HEK293T (cell line): ENCODE results near the gene TMEM245.
"Not testable (repeated sequence)": the region's sequence is repeated elsewhere in the genome, so short reads cannot be mapped to it uniquely, and the experiment has no call there.

Source experiments
- CTCF ChIA-PET: fragments of 350-600 bp; formaldehyde crosslinking; extraction: SDS; loops from one replicate; lab custom pipeline; 2021; ENCODE audit warnings: antibody characterized with exemption, inconsistent platforms; lab: Yijun Ruan, JAX
- POLR2A ChIA-PET: fragments of 350-600 bp; formaldehyde crosslinking; extraction: SDS; loops from one replicate; lab custom pipeline; 2020; ENCODE audit warnings: antibody characterized with exemption, inconsistent platforms; lab: Yijun Ruan, JAX
- DNase-seq: peaks from one replicate; pipeline ENCODE4 v3.0.0; 2012; ENCODE audit warnings: mixed read lengths; ENCODE audit errors: extremely low spot score
- ARNT ChIP-seq: fragments of 450-650 bp; IDR thresholded peaks from 2 replicates; pipeline ENCODE4 v1.6.1; 2017; ENCODE audit warnings: mild to moderate bottlenecking
- BHLHE40 ChIP-seq: fragments of 450-650 bp; IDR thresholded peaks from 2 replicates; pipeline ENCODE4 v1.6.1; 2016; ENCODE audit warnings: mild to moderate bottlenecking, moderate library complexity, borderline replicate concordance
- CTBP1 ChIP-seq: fragments of 450-650 bp; IDR thresholded peaks from 2 replicates; pipeline ENCODE4 v1.6.1; 2016; ENCODE audit warnings: borderline replicate concordance
- ELF4 ChIP-seq: fragments of 450-650 bp; IDR thresholded peaks from 2 replicates; pipeline ENCODE4 v1.6.1; 2017; ENCODE audit warnings: antibody characterized with exemption
- FOXA1 ChIP-seq: fragments of 450-650 bp; IDR thresholded peaks from 2 replicates; pipeline ENCODE4 v1.6.1; 2016; ENCODE audit warnings: mild to moderate bottlenecking
- FOXK2 ChIP-seq: fragments of 450-650 bp; IDR thresholded peaks from 2 replicates; pipeline ENCODE4 v1.6.1; 2016; ENCODE audit warnings: mild to moderate bottlenecking
- FOXM1 ChIP-seq: fragments of 450-650 bp; IDR thresholded peaks from 2 replicates; pipeline ENCODE4 v1.6.1; 2017; ENCODE audit warnings: mild to moderate bottlenecking, borderline replicate concordance
- HDGF ChIP-seq: fragments of 450-650 bp; IDR thresholded peaks from 2 replicates; pipeline ENCODE4 v1.6.1; 2017; ENCODE audit warnings: antibody characterized with exemption, borderline replicate concordance
- L3MBTL2 ChIP-seq: fragments of 450-650 bp; conservative IDR thresholded peaks from 2 replicates; pipeline ENCODE4 v1.6.1; 2016; ENCODE audit warnings: mild to moderate bottlenecking
- LEF1 ChIP-seq: fragments of 450-650 bp; IDR thresholded peaks from 2 replicates; pipeline ENCODE4 v1.6.1; 2017; ENCODE audit warnings: mild to moderate bottlenecking, borderline replicate concordance
- NFRKB ChIP-seq: fragments of 450-650 bp; IDR thresholded peaks from 2 replicates; pipeline ENCODE4 v1.6.1; 2016; ENCODE audit warnings: mild to moderate bottlenecking, moderate library complexity
- SP1 ChIP-seq: fragments of 450-650 bp; IDR thresholded peaks from 2 replicates; pipeline ENCODE4 v1.6.1; 2017
- SUZ12 ChIP-seq: fragments of 450-650 bp; IDR thresholded peaks from 2 replicates; pipeline ENCODE4 v1.6.1; 2016; ENCODE audit warnings: mild to moderate bottlenecking
- TARDBP ChIP-seq: fragments of 450-650 bp; IDR thresholded peaks from 2 replicates; pipeline ENCODE4 v1.6.1; 2016
- ZNF384 ChIP-seq: fragments of 450-650 bp; IDR thresholded peaks from 2 replicates; pipeline ENCODE4 v1.6.1; 2016
- TF ChIP-seq, protein P1 (sequence below): fragments of 450-650 bp; IDR thresholded peaks from 2 replicates; pipeline ENCODE4 v1.6.1; 2016

TMEM245 gene

DNA sequence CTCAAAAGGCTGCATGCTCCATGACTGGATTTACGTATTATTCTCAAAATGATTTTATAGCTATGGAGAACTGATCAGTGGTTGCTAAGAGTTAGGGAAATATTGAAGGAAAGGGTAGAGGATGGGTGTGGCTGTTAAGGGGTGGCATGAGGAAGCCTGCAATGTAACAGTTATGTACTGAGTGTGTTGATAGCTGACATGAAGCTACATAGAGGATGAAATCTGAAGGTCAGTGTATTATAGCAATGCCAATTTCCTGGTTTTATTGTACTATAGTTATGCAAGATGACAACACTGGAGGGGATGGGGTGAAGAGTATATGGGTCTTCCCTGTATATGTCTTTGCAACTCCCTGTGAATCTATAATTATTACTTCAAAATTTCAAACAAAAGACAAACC is 51.0 kb downstream of the TMEM245 start:
- TF ChIP-seq SUZ12 (no peak), TARDBP (no peak), FOXM1 (no peak), FOXK2 (no peak), ARNT (no peak), FOXA1 (no peak), NFRKB (no peak), LEF1 (no peak), ZNF384 (no peak), HDGF (no peak)
- TF ChIP-seq, protein P1, sequence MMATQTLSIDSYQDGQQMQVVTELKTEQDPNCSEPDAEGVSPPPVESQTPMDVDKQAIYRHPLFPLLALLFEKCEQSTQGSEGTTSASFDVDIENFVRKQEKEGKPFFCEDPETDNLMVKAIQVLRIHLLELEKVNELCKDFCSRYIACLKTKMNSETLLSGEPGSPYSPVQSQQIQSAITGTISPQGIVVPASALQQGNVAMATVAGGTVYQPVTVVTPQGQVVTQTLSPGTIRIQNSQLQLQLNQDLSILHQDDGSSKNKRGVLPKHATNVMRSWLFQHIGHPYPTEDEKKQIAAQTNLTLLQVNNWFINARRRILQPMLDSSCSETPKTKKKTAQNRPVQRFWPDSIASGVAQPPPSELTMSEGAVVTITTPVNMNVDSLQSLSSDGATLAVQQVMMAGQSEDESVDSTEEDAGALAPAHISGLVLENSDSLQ: no peak
- ChIA-PET POLR2A (no interaction called here), CTCF (no interaction called here)
- no peak for DNase-seq

DNA sequence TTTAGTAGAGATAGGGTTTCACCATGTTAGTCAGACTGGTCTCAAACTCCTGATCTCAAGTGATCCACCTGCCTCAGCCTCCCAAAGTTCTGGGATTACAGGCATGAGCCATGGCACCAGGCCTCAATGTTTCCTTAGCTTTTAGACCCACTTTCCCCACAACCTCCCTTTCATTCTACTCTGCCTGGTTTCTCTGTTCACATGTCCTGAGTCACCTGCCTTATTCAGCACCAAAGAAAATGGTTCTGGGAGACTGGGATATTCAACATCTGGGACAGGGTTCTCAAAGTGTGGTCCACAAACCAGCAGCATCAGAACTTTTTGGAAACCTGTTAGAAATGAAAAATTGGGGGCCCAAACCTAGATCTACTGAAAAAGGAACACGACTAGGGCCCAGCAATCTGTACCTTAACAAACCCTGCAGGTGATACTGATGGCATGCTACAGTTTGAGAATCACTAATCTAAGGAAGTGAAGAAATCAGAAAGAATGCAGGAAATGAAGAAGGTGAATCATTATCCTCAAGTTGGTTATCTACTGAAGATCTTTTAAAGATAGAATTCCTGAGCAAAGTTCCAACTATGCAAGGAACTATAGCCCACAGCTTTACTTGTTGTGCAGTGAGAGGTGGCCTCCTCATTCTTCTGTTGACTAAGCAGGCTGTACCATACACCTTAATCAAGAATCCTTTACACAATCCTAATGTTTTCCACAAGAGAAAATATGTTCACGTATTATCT is 54.6 kb downstream of the TMEM245 start:
- ChIA-PET POLR2A (no interaction called here), CTCF (no interaction called here)
- TF ChIP-seq FOXA1: no peak
- no peak for TF ChIP-seq ELF4
- no peak for TF ChIP-seq BHLHE40
- TF ChIP-seq L3MBTL2: no peak
- no peak for TF ChIP-seq SUZ12
- TF ChIP-seq LEF1: no peak
- no peak for TF ChIP-seq NFRKB
- no peak for TF ChIP-seq SP1
- TF ChIP-seq TARDBP: no peak
- TF ChIP-seq HDGF: no peak
- TF ChIP-seq ARNT: no peak
- TF ChIP-seq, protein P1: no peak
- no peak for TF ChIP-seq ZNF384
- TF ChIP-seq CTBP1: no peak
- TF ChIP-seq FOXM1: no peak
- no peak for TF ChIP-seq FOXK2
- DNase-seq: no peak

DNA sequence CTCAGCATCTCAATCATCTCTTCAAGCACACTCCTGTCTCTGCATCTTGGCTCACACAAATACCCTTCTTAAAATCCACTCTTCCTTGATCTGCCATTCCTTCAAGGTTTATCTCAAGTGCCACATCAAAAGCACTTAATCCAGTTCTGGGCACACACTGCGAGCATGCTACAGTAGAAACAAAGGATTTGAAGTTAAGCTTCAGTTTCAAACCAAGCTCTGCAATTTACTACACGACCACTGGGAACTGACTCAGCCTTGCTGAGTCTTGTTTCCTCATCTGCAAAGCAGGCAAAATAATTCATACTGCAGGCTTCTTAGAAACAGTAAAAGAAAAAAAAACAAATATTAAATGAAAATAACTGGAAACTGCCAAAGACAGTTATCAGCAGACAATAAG is 56.0 kb downstream of the TMEM245 start:
- no peak for DNase-seq
- ChIA-PET CTCF (no interaction called here), POLR2A (no interaction called here)
- no peak for TF ChIP-seq FOXK2
- TF ChIP-seq SP1: no peak
- no peak for TF ChIP-seq TARDBP
- TF ChIP-seq ZNF384: no peak
- no peak for TF ChIP-seq HDGF
- TF ChIP-seq SUZ12: no peak

DNA sequence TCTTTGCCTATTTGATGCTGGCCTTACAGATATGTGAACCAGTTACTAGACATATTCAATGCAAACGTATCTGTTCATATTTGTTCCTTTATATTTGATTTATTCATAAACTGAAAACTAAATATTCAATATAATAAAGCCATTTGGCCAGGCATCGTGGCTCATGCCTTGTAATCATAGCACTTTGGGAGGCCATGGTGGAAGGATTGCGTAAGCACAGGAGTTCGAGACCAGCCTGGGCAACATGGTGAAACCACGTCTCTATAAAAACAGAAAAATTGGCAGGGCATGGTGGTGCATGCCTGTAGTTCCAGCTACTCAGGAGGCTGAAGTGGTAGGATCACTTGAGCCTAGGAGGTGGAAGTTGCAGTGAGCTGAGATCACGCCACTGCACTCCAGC is 57.2 kb downstream of the TMEM245 start:
- DNase-seq: no peak
- POLR2A ChIA-PET: no interaction called here
- TF ChIP-seq ZNF384: no peak
- TF ChIP-seq LEF1: no peak
- TF ChIP-seq CTBP1: no peak
- TF ChIP-seq NFRKB: no peak
- TF ChIP-seq ELF4: no peak
- no peak for TF ChIP-seq HDGF
- no peak for TF ChIP-seq L3MBTL2
- TF ChIP-seq, protein P1: no peak
- TF ChIP-seq SUZ12: no peak
- TF ChIP-seq FOXK2: no peak
- TF ChIP-seq BHLHE40: no peak
- TF ChIP-seq SP1: no peak
- CTCF ChIA-PET: no interaction called here

DNA sequence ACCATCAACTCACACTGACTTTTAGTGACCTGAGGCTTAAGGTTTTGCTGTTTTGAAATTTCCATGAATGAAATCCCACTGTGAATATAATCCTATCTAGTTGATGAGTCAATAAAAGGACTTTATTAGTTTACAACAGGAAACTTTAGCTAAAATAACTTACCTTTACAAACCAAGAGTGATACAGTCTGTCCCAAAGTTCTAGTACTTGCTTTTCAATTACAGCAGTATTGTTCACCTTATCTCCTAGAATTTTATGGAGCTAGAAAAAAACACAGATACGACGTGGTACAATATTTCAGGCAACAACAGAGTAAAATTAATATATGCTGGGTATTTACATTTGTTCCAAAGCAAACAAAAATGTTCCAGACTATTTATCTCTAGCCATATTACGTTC is 59.6 kb downstream of the TMEM245 start:
- ChIA-PET POLR2A (no interaction called here), CTCF (no interaction called here)
- DNase-seq: no peak
- no peak for TF ChIP-seq BHLHE40
- TF ChIP-seq, protein P1: no peak
- no peak for TF ChIP-seq CTBP1
- TF ChIP-seq ZNF384: no peak

DNA sequence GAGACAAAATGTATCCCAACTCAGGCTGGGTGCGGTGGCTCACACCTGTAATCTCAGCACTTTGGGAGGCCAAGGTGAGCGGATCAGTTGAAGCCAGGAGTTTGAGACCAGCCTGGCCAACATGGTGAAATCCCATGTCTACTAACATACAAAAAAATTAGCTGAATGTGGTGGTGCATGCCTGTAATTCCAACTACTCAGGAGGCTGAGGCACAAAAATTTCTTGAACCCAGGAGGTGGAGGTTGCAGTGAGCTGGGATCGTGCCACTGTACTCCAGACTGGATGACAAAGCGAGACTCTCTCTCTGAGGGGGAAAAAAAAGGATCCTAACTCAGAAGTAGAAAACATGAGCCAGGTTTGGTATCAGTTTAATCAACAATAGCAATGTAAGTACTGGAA is 66.6 kb downstream of the TMEM245 start:
- DNase-seq, POLR2A ChIA-PET, CTCF ChIA-PET: not testable (repeated sequence)

DNA sequence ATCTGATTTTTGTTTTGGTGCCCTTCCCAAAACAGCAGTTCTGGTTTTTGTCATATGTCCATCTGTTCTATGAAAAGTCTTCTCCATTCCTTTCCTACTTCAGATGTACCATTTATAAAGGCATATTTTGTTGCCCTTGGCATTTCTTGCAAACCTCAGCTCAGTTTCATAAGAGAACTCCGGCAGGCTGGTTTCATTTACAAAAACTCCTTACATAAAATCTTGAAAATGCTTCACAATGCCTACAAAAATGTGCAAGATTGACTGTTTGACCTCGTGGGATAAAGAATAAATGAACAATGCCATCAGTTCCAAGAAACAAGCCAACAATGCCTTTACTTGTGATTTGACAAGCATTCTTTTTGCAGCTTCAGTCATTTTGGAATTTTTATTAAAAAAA is 67.3 kb downstream of the TMEM245 start:
- DNase-seq: no peak
- ChIA-PET CTCF (no interaction called here), POLR2A (no interaction called here)
- no peak for TF ChIP-seq SUZ12
- no peak for TF ChIP-seq ELF4
- no peak for TF ChIP-seq SP1
- TF ChIP-seq FOXM1: no peak
- no peak for TF ChIP-seq ZNF384
- TF ChIP-seq FOXA1: no peak
- TF ChIP-seq BHLHE40: no peak
- no peak for TF ChIP-seq L3MBTL2
- no peak for TF ChIP-seq HDGF
